Stimulated activated CD4-positive, alpha-beta T cell treated with anti-CD3 and anti-CD28 coated beads, TNF-alpha, amount 100 ng/mL, for 48 hours (primary cell): ENCODE data around the gene SYCP2L.
"Not testable (repeated sequence)": the region's sequence is repeated elsewhere in the genome, so short reads cannot be mapped to it uniquely, and the experiment has no call there.

Experiments used
- DNase-seq, 3 donors: peaks; one replicate each; pipeline ENCODE4 v3.0.0-alpha.2; 2020; ENCODE audit warnings: low read depth in 3 of 3

The SYCP2L gene

GRCh38 chr6:10954590-10955010 is 67.7 kb downstream of the SYCP2L start:
- peak; percentile 55 to 73 (median 58) for DNase-seq

- no peak for DNase-seq
Measured at GRCh38 chr6:10956776-10957175, 69.9 kb downstream of the SYCP2L start.

- no peak for DNase-seq
Measured at GRCh38 chr6:10957414-10957886, 70.6 kb downstream of the SYCP2L start.

GRCh38 chr6:10960171-10960570 is 73.3 kb downstream of the SYCP2L start:
- DNase-seq: no peak

GRCh38 chr6:10961837-10962236 is 75.0 kb downstream of the SYCP2L start:
- DNase-seq: no peak

- no peak for DNase-seq
Measured at GRCh38 chr6:10962673-10963072, 75.8 kb downstream of the SYCP2L start.

- no peak for DNase-seq
Measured at GRCh38 chr6:10963113-10963512, 76.3 kb downstream of the SYCP2L start.

GRCh38 chr6:10964684-10965083 is 77.8 kb downstream of the SYCP2L start:
- no peak for DNase-seq

- DNase-seq: no peak
Measured at GRCh38 chr6:10968776-10969175, 81.9 kb downstream of the SYCP2L start.

GRCh38 chr6:10970731-10971130 is 83.9 kb downstream of the SYCP2L start:
- DNase-seq: no peak

- no peak for DNase-seq
Measured at GRCh38 chr6:10972196-10972595, 85.3 kb downstream of the SYCP2L start.

- DNase-seq: no peak
Measured at GRCh38 chr6:10976571-10976970, 89.7 kb downstream of the SYCP2L start.

- no peak for DNase-seq
Measured at GRCh38 chr6:10977231-10977968, 90.5 kb downstream of the SYCP2L start.

- no peak for DNase-seq
Measured at GRCh38 chr6:10979603-10980002, 92.8 kb downstream of the SYCP2L start.

- DNase-seq: no peak
Measured at GRCh38 chr6:10981409-10981808, 94.6 kb downstream of the SYCP2L start.

GRCh38 chr6:10984959-10985358 is 98.1 kb downstream of the SYCP2L start:
- not testable (repeated sequence) for DNase-seq

GRCh38 chr6:10989587-10989986 is 102.7 kb downstream of the SYCP2L start:
- DNase-seq: no peak

- DNase-seq: no peak
Measured at GRCh38 chr6:10991115-10991514, 104.3 kb downstream of the SYCP2L start.

- no peak for DNase-seq
Measured at GRCh38 chr6:10993896-10994295, 107.0 kb downstream of the SYCP2L start.

- DNase-seq: no peak
Measured at GRCh38 chr6:10995114-10995707, 108.4 kb downstream of the SYCP2L start.

- no peak for DNase-seq
Measured at GRCh38 chr6:10999994-11000393, 113.1 kb downstream of the SYCP2L start.

GRCh38 chr6:11002176-11002575 is 115.3 kb downstream of the SYCP2L start:
- no peak for DNase-seq

- not testable (repeated sequence) for DNase-seq
Measured at GRCh38 chr6:11003297-11003696, 116.4 kb downstream of the SYCP2L start.
